K562 (cell line): ENCODE results near the gene EMX1. TPM values are rescaled to one million over a fixed set of nuclear protein-coding genes. Genes with fewer than 3 reads are reported as not detected.

ENCODE experiments used
- ATAC-seq: fragments of 200-7000 bp; cut with Tn5 transposase; 3 replicates; pipeline ENCODE4 v1.9.1; 2020; ENCODE audit warnings: moderate library complexity
- BruUV-seq: library from RNA; stranded (reverse); fragments of 400-500 nt; replicated peaks from 2 replicates; lab custom pipeline; 2021; lab: Mats Ljungman, UMichigan
- CTCF ChIA-PET: fragments of 300-600 bp; formaldehyde crosslinking; extraction: SDS; loops from one replicate; lab custom pipeline; 2021; ENCODE audit warnings: low intra/inter-chr PET ratio; lab: Yijun Ruan, JAX
- POLR2A ChIA-PET: fragments of 300-600, 350-650 bp; sonication (Branson Sonifier 250); formaldehyde crosslinking; extraction: SDS; loops from one replicate; lab custom pipeline; 2021; ENCODE audit warnings: antibody characterized with exemption, inconsistent platforms; lab: Yijun Ruan, JAX
- DNase-seq, 4 experiments: peaks; one replicate each; pipeline versions ENCODE4 v3.0.0 to v3.0.0-alpha.2; 2011 to 2018; ENCODE audit warnings: low spot score in 3 of 4, mixed read lengths in 3 of 4; ENCODE audit errors: extremely low read depth in 1 of 4
- FAIRE-seq: peaks from 2 replicates; lab custom pipeline; 2011; peaks lifted over from hg19 to GRCh38; lab: Jason Lieb, UNC
- H2AFZ ChIP-seq: 2 replicates; pipeline ENCODE4 v1.6.0; 2011; ENCODE audit warnings: low read depth, low read length, control low read depth, inconsistent platforms
- H3K27ac ChIP-seq: fragments of 200-600 bp; 3 replicates; pipeline ENCODE4 v1.8.0; 2011; ENCODE audit warnings: low read depth, mild to moderate bottlenecking, control low read depth, inconsistent platforms, low read length, moderate library complexity, mixed read lengths; ENCODE audit errors: extremely low read depth
- H3K27me3 ChIP-seq, 2 experiments: fragments of 300-600 bp in 1 of 2; 2 replicates in 1 of 2; 3 replicates in 1 of 2; pipeline versions ENCODE4 v1.6.0 to v1.8.0; 2011; ENCODE audit warnings: inconsistent platforms in 2 of 2, low read length in 2 of 2, mild to moderate bottlenecking in 1 of 2, mixed read lengths in 1 of 2, moderate library complexity in 1 of 2; ENCODE audit not compliant: control insufficient read depth in 2 of 2, insufficient read depth in 2 of 2
- H3K36me3 ChIP-seq: fragments of 300-600 bp; 3 replicates; pipeline ENCODE4 v1.8.0; 2011; ENCODE audit warnings: mild to moderate bottlenecking, low read length, inconsistent platforms; ENCODE audit not compliant: control insufficient read depth, insufficient read depth
- H3K4me1 ChIP-seq, 2 experiments: fragments of 200-600 bp in 1 of 2; replicated peaks in 1 of 2; 2 replicates in 1 of 2; 3 replicates in 1 of 2; pipeline versions ENCODE4 v1.5.1 to v1.8.0; 2011; ENCODE audit warnings: inconsistent platforms in 2 of 2, low read length in 2 of 2, mild to moderate bottlenecking in 1 of 2, mixed read lengths in 1 of 2, moderate library complexity in 1 of 2; ENCODE audit not compliant: control insufficient read depth in 2 of 2, insufficient read depth in 2 of 2
- H3K4me2 ChIP-seq: 2 replicates; pipeline ENCODE4 v1.6.1; 2011; ENCODE audit warnings: low read length, control low read depth, inconsistent platforms, mixed read lengths; ENCODE audit not compliant: insufficient read depth
- H3K4me3 ChIP-seq: fragments of 200-600 bp; sonication (generic), shearing (Covaris generic); 2 replicates; pipeline ENCODE4 v1.5.1; 2016; ENCODE audit warnings: control low read depth, inconsistent platforms
- H3K79me2 ChIP-seq: fragments of 200-600 bp; 3 replicates; pipeline ENCODE4 v1.8.0; 2011; ENCODE audit warnings: low read length, inconsistent platforms; ENCODE audit not compliant: control insufficient read depth, insufficient read depth
- H3K9ac ChIP-seq, 2 experiments: 2 replicates each; pipeline versions ENCODE4 v1.6.0 to v1.6.1; 2011; ENCODE audit warnings: low read depth in 2 of 2, low read length in 2 of 2, control low read depth in 1 of 2, inconsistent platforms in 1 of 2, mild to moderate bottlenecking in 1 of 2, mixed read lengths in 1 of 2; ENCODE audit not compliant: insufficient read depth in 1 of 2
- H3K9me1 ChIP-seq: one replicate; pipeline ENCODE4 v1.6.0; 2011; ENCODE audit warnings: inconsistent platforms, mild to moderate bottlenecking, low read length, moderate library complexity; ENCODE audit not compliant: control insufficient read depth, insufficient read depth
- H3K9me3 ChIP-seq: replicated peaks from 2 replicates; pipeline ENCODE4 v1.5.1; 2011; ENCODE audit warnings: low read depth, low read length, inconsistent platforms; ENCODE audit not compliant: control insufficient read depth, insufficient read depth
- H4K20me1 ChIP-seq: replicated peaks from 2 replicates; pipeline ENCODE4 v1.6.1; 2011; ENCODE audit warnings: low read length, inconsistent platforms, mixed read lengths; ENCODE audit not compliant: control insufficient read depth, insufficient read depth
- CBFB ChIP-seq: sonication (generic); formaldehyde crosslinking; IDR thresholded peaks from 2 replicates; pipeline ENCODE4 v1.4.0; 2020; ENCODE audit warnings: mild to moderate bottlenecking, missing genetic modification reagents
- ZKSCAN3 ChIP-seq: fragments of 250-450 bp; sonication (Bioruptor Pico); IDR thresholded peaks from 2 replicates; pipeline ENCODE4 v1.4.0; 2020
- ZNF354B ChIP-seq: fragments of 250-450 bp; sonication (Bioruptor Pico); IDR thresholded peaks from 2 replicates; pipeline ENCODE4 v1.4.0; 2020
- WGBS: fragments of 100-300 bp; shearing (Covaris generic); methylation state at CpG from one replicate; pipeline ENCODE4 v1.1.6; 2016; ENCODE audit warnings: low coverage, mixed read lengths; ENCODE audit not compliant: insufficient coverage; ENCODE audit errors: missing lambda C conversion rate; 5-methylcytosine and 5-hydroxymethylcytosine counted together
- in situ Hi-C: fragments of 300-500 bp; cut with MboI; formaldehyde crosslinking; loops from 4 replicates; pipeline ENCODE4 v1.15.0; 2018; ENCODE audit warnings: inconsistent platforms, mixed read lengths
- intact Hi-C: fragments of 100-400 bp; cut with micrococcal nuclease; formaldehyde crosslinking; loops from 2 replicates; pipeline ENCODE4 v1.14.2; 2022
- polyA plus RNA-seq, 8 experiments: library from polyadenylated mRNA; depleted of rRNA in 4 of 8; stranded (reverse) in 5 of 8; unstranded in 3 of 8; fragments of >200 nt; fragmentation: Nextera tagmentation in 2 of 8; fragmentation: Illumina TruSeq in 1 of 8; extraction: Ambion mirVana in 2 of 8; extraction: Trizol in 1 of 8; gene quantifications; 2 replicates each; pipeline versions ENCODE4 v1.2.1 to v1.2.3, GENCODE V29; 2011 to 2014; ENCODE audit warnings: inconsistent platforms in 1 of 8, missing spikeins in 1 of 8
- total RNA-seq, 7 experiments: library from RNA; depleted of rRNA in 6 of 7; stranded (reverse); fragments of >200 nt in 6 of 7; fragmentation: Illumina TruSeq in 2 of 7; extraction: Trizol in 2 of 7; gene quantifications; 2 replicates each; pipeline versions ENCODE4 v1.2.1 to v1.2.3, GENCODE V29; 2011 to 2021; ENCODE audit warnings: low replicate concordance in 1 of 7

The EMX1 gene
- total and polyA plus RNA-seq, 9 of the 15 experiments (the other 6 are each of a cell fraction or from before 2014, with no cell fraction given): 0.10 to 0.32 (median 0.21) TPM; not detected in 6

DNA sequence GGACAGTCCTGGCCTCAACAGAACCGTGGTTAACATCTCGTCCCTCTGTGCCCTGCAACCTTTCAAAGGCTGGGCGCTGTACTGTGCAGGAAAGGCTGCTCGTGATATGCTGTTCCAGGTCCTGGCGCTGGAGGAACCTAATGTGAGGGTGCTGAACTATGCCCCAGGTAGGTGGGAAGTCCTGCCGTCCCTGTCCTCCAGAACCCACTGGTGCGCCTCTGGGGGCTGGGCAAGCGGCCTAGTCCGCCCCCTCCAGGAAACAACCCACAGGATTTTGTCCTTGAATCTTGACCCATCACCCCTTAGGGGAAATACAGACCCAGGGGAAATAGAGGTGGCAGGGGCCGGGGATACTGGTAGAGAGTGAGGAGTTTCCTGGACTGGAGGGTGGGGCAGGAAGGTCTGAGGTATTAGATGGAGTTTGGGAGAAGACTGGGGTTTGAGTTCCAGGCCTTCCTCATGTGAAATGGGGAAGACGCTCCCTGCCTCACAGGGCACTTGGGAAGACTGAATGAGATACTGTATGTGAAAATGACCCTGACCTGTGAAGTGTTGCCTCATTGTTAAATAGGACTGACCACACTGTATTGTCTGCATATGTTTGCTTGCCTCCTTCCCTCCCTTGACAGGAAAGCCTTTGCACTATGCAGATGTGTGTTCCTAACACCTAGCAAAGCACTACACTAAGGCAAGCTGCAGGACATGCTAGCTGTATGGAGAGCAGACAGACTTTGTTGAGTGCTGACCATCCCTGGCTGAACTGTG, 28.7 kb upstream of the EMX1 start:
- Histone ChIP-seq H2AFZ (peak overlapping the region; percentile 98), H3K27me3 (0 out of 5 replicates have a peak, but pooled peaks cover under 1 to 5% of the 10 kb centered on the region in 2 experiments), H3K27ac (no peak overlapping the region), H3K4me1 (peaks cover 9 to 15% of the 10 kb centered on the region in 2 experiments; a peak in 4 of 5 replicates), H3K4me2 (peak overlapping the region; percentile 87), H3K9me3 (no peaks in the 10 kb centered on the region), H3K9ac (peak overlapping the region in 1 of 2 experiments; percentile 92; a peak in 2 of 4 replicates), H4K20me1 (peaks cover 16% of the 10 kb centered on the region; the same call in 1 of the 2 replicates), H3K9me1 (no peaks in the 10 kb centered on the region), H3K36me3 (peaks cover 26% of the 10 kb centered on the region; the same call in 2 of the 3 replicates), H3K4me3 (peak overlapping the region; percentile 85; the same call in 1 of the 2 replicates), H3K79me2 (peaks cover 5% of the 10 kb centered on the region; the same call in 2 of the 3 replicates)
- ChIA-PET POLR2A (interaction anchor here (0.7 to 1.0 kb wide), 2 partner anchors 103 to 187 kb away, joined by 3 read pairs; no protein-coding TSS in a partner anchor), CTCF (interaction anchor here (0.6 to 2.6 kb wide), 3 partner anchors 118 to 289 kb away, joined by 3 to 10 read pairs (median 5); no protein-coding TSS in a partner anchor)
- WGBS: 59% methylated on average over 9 of the region's 11 CpGs
- in situ Hi-C loops: no loop called here
- FAIRE-seq (no peak), DNase-seq (no peak), ATAC-seq (no peak)
- no TSS peak for BruUV-seq
- intact Hi-C loops: no loop called here
- TF ChIP-seq ZNF354B (CRISPR knock-in tag) (no peak), CBFB (0 out of 2 replicates have a peak, but pooled peaks have one; percentile 23), ZKSCAN3 (no peak)
